BE2C (cell line): Measurements from ENCODE around the gene RTP4.

Experiments used
- DNase-seq: peaks from one replicate; pipeline ENCODE4 v3.0.0-alpha.2; 2020
- H3K27me3 ChIP-seq: fragments of 250-450 bp; sonication (Bioruptor Pico); 2 replicates; pipeline ENCODE4 v1.5.1; 2020; ENCODE audit warnings: mild to moderate bottlenecking
- H3K36me3 ChIP-seq: fragments of 250-450 bp; sonication (Bioruptor Pico); 2 replicates; pipeline ENCODE4 v1.5.1; 2020; ENCODE audit warnings: mild to moderate bottlenecking
- H3K4me1 ChIP-seq: fragments of 250-450 bp; sonication (Bioruptor Pico); 2 replicates; pipeline ENCODE4 v1.5.1; 2020
- H3K4me3 ChIP-seq: 2 replicates; pipeline ENCODE4 v1.5.1; 2011; ENCODE audit warnings: low read depth, low read length
- H3K9me3 ChIP-seq: fragments of 250-450 bp; sonication (Bioruptor Pico); 2 replicates; pipeline ENCODE4 v1.5.1; 2020
- CTCF ChIP-seq: IDR thresholded peaks from 2 replicates; pipeline ENCODE4 v1.5.1; 2012; ENCODE audit warnings: mild to moderate bottlenecking, low read depth, low read length

RTP4 gene

GRCh38 chr3:187375581-187375980, 7.4 kb downstream of the RTP4 start:
- Histone ChIP-seq H3K36me3 (no peaks in the 10 kb centered on the region), H3K27me3 (no peaks in the 10 kb centered on the region), H3K9me3 (no peaks in the 10 kb centered on the region), H3K4me3 (no peak overlapping the region), H3K4me1 (no peaks in the 10 kb centered on the region)
- no peak for DNase-seq
- no peak for TF ChIP-seq CTCF

GRCh38 chr3:187377842-187378241, 9.7 kb downstream of the RTP4 start:
- no peak for TF ChIP-seq CTCF

GRCh38 chr3:187382609-187383151, 14.5 kb downstream of the RTP4 start:
- TF ChIP-seq CTCF: no peak
- Histone ChIP-seq H3K36me3 (no peaks in the 10 kb centered on the region), H3K4me3 (no peak overlapping the region), H3K27me3 (no peaks in the 10 kb centered on the region), H3K4me1 (no peaks in the 10 kb centered on the region), H3K9me3 (no peaks in the 10 kb centered on the region)
- no peak for DNase-seq

More at GRCh38 chr3:187377842-187378241, 9.7 kb downstream of the RTP4 start:
- no peaks in the 10 kb centered on the region for H3K9me3 ChIP-seq
- H3K4me3 ChIP-seq: no peak overlapping the region
- H3K4me1 ChIP-seq: no peaks in the 10 kb centered on the region
- no peak for DNase-seq
- H3K36me3 ChIP-seq: no peaks in the 10 kb centered on the region
- H3K27me3 ChIP-seq: no peaks in the 10 kb centered on the region

- Histone ChIP-seq H3K4me3 (no peak overlapping the region), H3K9me3 (no peaks in the 10 kb centered on the region), H3K4me1 (no peaks in the 10 kb centered on the region), H3K36me3 (no peaks in the 10 kb centered on the region), H3K27me3 (no peaks in the 10 kb centered on the region)
- TF ChIP-seq CTCF: no peak
- no peak for DNase-seq
Measured at GRCh38 chr3:187383246-187383645, 15.1 kb downstream of the RTP4 start.

GRCh38 chr3:187385296-187385695, 17.1 kb downstream of the RTP4 start:
- no peaks in the 10 kb centered on the region for H3K36me3 ChIP-seq
- H3K9me3 ChIP-seq: no peaks in the 10 kb centered on the region
- H3K27me3 ChIP-seq: no peaks in the 10 kb centered on the region
- DNase-seq: no peak
- no peaks in the 10 kb centered on the region for H3K4me1 ChIP-seq
- no peak overlapping the region for H3K4me3 ChIP-seq
- no peak for TF ChIP-seq CTCF

GRCh38 chr3:187396661-187397060, 28.5 kb downstream of the RTP4 start:
- no peaks in the 10 kb centered on the region for H3K9me3 ChIP-seq
- H3K27me3 ChIP-seq: peaks cover 9% of the 10 kb centered on the region
- no peaks in the 10 kb centered on the region for H3K4me1 ChIP-seq
- no peak overlapping the region for H3K4me3 ChIP-seq
- no peak for DNase-seq
- no peak for TF ChIP-seq CTCF
- no peaks in the 10 kb centered on the region for H3K36me3 ChIP-seq
